ENCODE data around the gene ERP44. TPM values are rescaled to one million over a fixed set of nuclear protein-coding genes. Genes with fewer than 3 reads are reported as not detected.
"Not testable (repeated sequence)": the region's sequence is repeated elsewhere in the genome, so short reads cannot be mapped to it uniquely, and the experiment has no call there.

ERP44 gene
- polyA plus RNA-seq, 4 donors: 11.9 to 43.6 (median 21.1) TPM

GRCh38 chr9:100098046-100098886, 534 bp downstream of the ERP44 start:
- no peaks in the 10 kb centered on the region for H3K36me3 ChIP-seq (ENCODE audit: control insufficient read depth in 3 of 3, insufficient read depth in 2 of 3, low read depth in 1 of 3, low read length in 3 of 3)
- WGBS, 3 donors: 1% methylated on average over 37 of the region's 37 CpGs
- H3K4me3 ChIP-seq (ENCODE audit: low read depth in 1 of 3, low read length in 3 of 3): peak overlapping the region; percentile 72 to 97 (median 89)
- DNase-seq: peak; percentile 88 to 93
- no peaks in the 10 kb centered on the region for H3K9me3 ChIP-seq (ENCODE audit: control insufficient read depth in 2 of 2, insufficient read depth in 1 of 2, low read depth in 1 of 2, low read length in 1 of 2)
- H3K4me1 ChIP-seq (ENCODE audit: control insufficient read depth in 3 of 3, insufficient read depth in 2 of 3, low read depth in 1 of 3, low read length in 2 of 3): peaks cover 0 to 7% (median 4%) of the 10 kb centered on the region in 3 donors
- FAIRE-seq: no peak
- H3K27ac ChIP-seq (ENCODE audit: low read depth in 1 of 3, low read length in 2 of 3): peak overlapping the region; percentile 94 to 99 (median 96)
- no peaks in the 10 kb centered on the region for H3K27me3 ChIP-seq (ENCODE audit: control insufficient read depth in 3 of 3, insufficient read depth in 3 of 3, low read length in 3 of 3)

DNA sequence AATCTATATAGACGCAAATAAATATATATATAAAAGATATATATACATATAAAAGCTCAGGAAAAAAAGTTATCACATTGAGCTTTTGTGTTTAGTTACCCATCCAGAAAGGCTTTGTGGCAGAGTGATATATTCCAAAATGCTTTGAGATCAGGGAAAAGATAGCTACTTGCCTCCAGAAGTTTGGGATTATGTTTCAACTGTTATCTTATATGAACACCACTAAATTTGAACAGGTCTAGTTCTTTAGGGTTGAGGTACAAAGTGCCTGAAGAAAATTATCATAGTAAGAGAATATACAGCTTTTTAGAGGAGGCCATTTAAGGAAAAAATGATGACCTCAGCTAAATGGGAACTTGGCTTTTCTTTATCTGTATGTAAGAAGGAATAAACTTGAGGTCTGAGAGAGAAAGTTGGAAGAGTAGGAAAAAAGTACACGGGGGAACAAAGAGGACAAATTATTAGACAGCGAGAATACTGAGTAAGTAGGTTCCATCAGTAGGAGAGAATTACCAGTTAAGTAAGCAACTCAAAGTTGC, 2.4 kb downstream of the ERP44 start:
- Histone ChIP-seq H3K4me3 (ENCODE audit: low read depth in 1 of 3, low read length in 3 of 3) (no peak overlapping the region), H3K36me3 (ENCODE audit: control insufficient read depth in 3 of 3, insufficient read depth in 2 of 3, low read depth in 1 of 3, low read length in 3 of 3) (no peaks in the 10 kb centered on the region), H3K27ac (ENCODE audit: low read depth in 1 of 3, low read length in 2 of 3) (no peak overlapping the region), H3K9me3 (ENCODE audit: control insufficient read depth in 2 of 2, insufficient read depth in 1 of 2, low read depth in 1 of 2, low read length in 1 of 2) (no peaks in the 10 kb centered on the region), H3K27me3 (ENCODE audit: control insufficient read depth in 3 of 3, insufficient read depth in 3 of 3, low read length in 3 of 3) (no peaks in the 10 kb centered on the region), H3K4me1 (ENCODE audit: control insufficient read depth in 3 of 3, insufficient read depth in 2 of 3, low read depth in 1 of 3, low read length in 2 of 3) (peaks cover 0 to 7% (median 4%) of the 10 kb centered on the region in 3 donors)
- 70 to 85% (median 78%) methylated on average over 3 of the region's 3 CpGs for WGBS, 3 donors
- no peak for FAIRE-seq
- DNase-seq: no peak

- H3K27ac ChIP-seq (ENCODE audit: low read depth in 1 of 3, low read length in 2 of 3); H3K27me3 ChIP-seq (ENCODE audit: control insufficient read depth in 3 of 3, insufficient read depth in 3 of 3, low read length in 3 of 3); DNase-seq; H3K4me3 ChIP-seq (ENCODE audit: low read depth in 1 of 3, low read length in 3 of 3); H3K9me3 ChIP-seq (ENCODE audit: control insufficient read depth in 2 of 2, insufficient read depth in 1 of 2, low read depth in 1 of 2, low read length in 1 of 2); H3K4me1 ChIP-seq (ENCODE audit: control insufficient read depth in 3 of 3, insufficient read depth in 2 of 3, low read depth in 1 of 3, low read length in 2 of 3); H3K36me3 ChIP-seq (ENCODE audit: control insufficient read depth in 3 of 3, insufficient read depth in 2 of 3, low read depth in 1 of 3, low read length in 3 of 3); FAIRE-seq: not testable (repeated sequence)
- 95 to 99% (median 98%) methylated on average over 2 of the region's 2 CpGs for WGBS, 3 donors
Measured at GRCh38 chr9:100094411-100094810, 4.4 kb downstream of the ERP44 start.

DNA sequence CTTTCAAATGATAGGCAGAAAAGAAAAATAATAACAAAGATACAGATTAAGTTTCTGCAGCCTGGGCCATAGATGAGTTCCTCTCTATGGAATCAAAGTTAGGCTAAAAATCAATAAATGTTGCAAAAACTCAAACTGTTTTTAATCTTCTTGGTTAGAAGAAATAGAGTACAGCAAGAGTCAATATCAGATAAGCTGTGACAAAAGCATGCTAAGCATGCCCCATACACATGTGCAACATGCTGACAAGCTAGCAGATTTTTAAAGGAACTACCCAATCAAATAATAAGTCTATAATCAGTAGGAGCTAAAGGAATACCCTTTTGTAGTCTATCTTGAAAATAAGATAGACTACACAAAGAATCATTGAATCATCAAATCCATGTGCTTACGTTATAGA, 6.7 kb downstream of the ERP44 start:
- FAIRE-seq (no peak), DNase-seq (no peak)
- peaks cover 0 to 4% (median 0%) of the 10 kb centered on the region in 3 donors for H3K4me1 ChIP-seq (ENCODE audit: control insufficient read depth in 3 of 3, insufficient read depth in 2 of 3, low read depth in 1 of 3, low read length in 2 of 3)
- no peaks in the 10 kb centered on the region for H3K27me3 ChIP-seq (ENCODE audit: control insufficient read depth in 3 of 3, insufficient read depth in 3 of 3, low read length in 3 of 3)
- H3K36me3 ChIP-seq (ENCODE audit: control insufficient read depth in 3 of 3, insufficient read depth in 2 of 3, low read depth in 1 of 3, low read length in 3 of 3): no peaks in the 10 kb centered on the region
- H3K4me3 ChIP-seq (ENCODE audit: low read depth in 1 of 3, low read length in 3 of 3): no peak overlapping the region
- WGBS, 3 donors: 90 to 92% (median 92%) methylated on average over 1 of the region's 1 CpG
- H3K27ac ChIP-seq (ENCODE audit: low read depth in 1 of 3, low read length in 2 of 3): no peak overlapping the region
- H3K9me3 ChIP-seq (ENCODE audit: control insufficient read depth in 2 of 2, insufficient read depth in 1 of 2, low read depth in 1 of 2, low read length in 1 of 2): no peaks in the 10 kb centered on the region

DNA sequence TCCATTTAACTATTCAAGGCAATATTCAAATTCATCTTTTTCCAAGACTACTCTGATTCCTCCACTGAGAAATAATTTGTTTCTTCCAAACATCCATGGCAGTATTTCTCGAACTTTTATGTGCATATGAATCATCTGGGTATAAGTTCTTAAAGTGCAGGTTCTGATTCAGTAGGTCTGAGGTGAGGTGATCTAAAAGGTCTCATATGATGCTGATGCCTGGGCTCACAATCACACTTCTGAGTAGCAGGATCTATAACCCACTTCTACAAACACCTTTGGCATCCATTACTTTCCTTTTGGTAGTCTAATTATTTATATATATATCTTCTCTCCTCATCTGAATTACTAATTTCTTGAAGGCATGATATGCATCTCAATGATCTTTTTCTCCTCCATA, 7.2 kb downstream of the ERP44 start:
- H3K27me3 ChIP-seq (ENCODE audit: control insufficient read depth in 3 of 3, insufficient read depth in 3 of 3, low read length in 3 of 3): no peaks in the 10 kb centered on the region
- no peaks in the 10 kb centered on the region for H3K9me3 ChIP-seq (ENCODE audit: control insufficient read depth in 2 of 2, insufficient read depth in 1 of 2, low read depth in 1 of 2, low read length in 1 of 2)
- no peak overlapping the region for H3K27ac ChIP-seq (ENCODE audit: low read depth in 1 of 3, low read length in 2 of 3)
- FAIRE-seq (no peak), DNase-seq (no peak)
- no peaks in the 10 kb centered on the region for H3K36me3 ChIP-seq (ENCODE audit: control insufficient read depth in 3 of 3, insufficient read depth in 2 of 3, low read depth in 1 of 3, low read length in 3 of 3)
- H3K4me1 ChIP-seq (ENCODE audit: control insufficient read depth in 3 of 3, insufficient read depth in 2 of 3, low read depth in 1 of 3, low read length in 2 of 3): peaks cover 0 to 4% (median under 1%) of the 10 kb centered on the region in 3 donors
- 76 to 84% (median 78%) methylated on average over 1 of the region's 1 CpG for WGBS, 3 donors
- H3K4me3 ChIP-seq (ENCODE audit: low read depth in 1 of 3, low read length in 3 of 3): no peak overlapping the region

- H3K36me3 ChIP-seq (ENCODE audit: control insufficient read depth in 3 of 3, insufficient read depth in 2 of 3, low read depth in 1 of 3, low read length in 3 of 3): no peaks in the 10 kb centered on the region
- H3K4me3 ChIP-seq (ENCODE audit: low read depth in 1 of 3, low read length in 3 of 3): no peak overlapping the region
- H3K27ac ChIP-seq (ENCODE audit: low read depth in 1 of 3, low read length in 2 of 3): no peak overlapping the region
- no peaks in the 10 kb centered on the region for H3K27me3 ChIP-seq (ENCODE audit: control insufficient read depth in 3 of 3, insufficient read depth in 3 of 3, low read length in 3 of 3)
- DNase-seq (no peak), FAIRE-seq (no peak)
- H3K4me1 ChIP-seq (ENCODE audit: control insufficient read depth in 3 of 3, insufficient read depth in 2 of 3, low read depth in 1 of 3, low read length in 2 of 3): peaks cover 0 to 2% (median 1%) of the 10 kb centered on the region in 3 donors
- no peaks in the 10 kb centered on the region for H3K9me3 ChIP-seq (ENCODE audit: control insufficient read depth in 2 of 2, insufficient read depth in 1 of 2, low read depth in 1 of 2, low read length in 1 of 2)
- WGBS, 3 donors: 96 to 97% (median 96%) methylated on average over 1 of the region's 1 CpG
Measured at GRCh38 chr9:100090880-100091279, 7.9 kb downstream of the ERP44 start.

GRCh38 chr9:100088202-100088601, 10.6 kb downstream of the ERP44 start:
- DNase-seq (no peak), FAIRE-seq (no peak)
- Histone ChIP-seq H3K4me1 (ENCODE audit: control insufficient read depth in 3 of 3, insufficient read depth in 2 of 3, low read depth in 1 of 3, low read length in 2 of 3) (peaks cover 0 to 8% (median 0%) of the 10 kb centered on the region in 3 donors), H3K4me3 (ENCODE audit: low read depth in 1 of 3, low read length in 3 of 3) (no peak overlapping the region), H3K27ac (ENCODE audit: low read depth in 1 of 3, low read length in 2 of 3) (no peak overlapping the region), H3K27me3 (ENCODE audit: control insufficient read depth in 3 of 3, insufficient read depth in 3 of 3, low read length in 3 of 3) (no peaks in the 10 kb centered on the region), H3K9me3 (ENCODE audit: control insufficient read depth in 2 of 2, insufficient read depth in 1 of 2, low read depth in 1 of 2, low read length in 1 of 2) (no peaks in the 10 kb centered on the region), H3K36me3 (ENCODE audit: control insufficient read depth in 3 of 3, insufficient read depth in 2 of 3, low read depth in 1 of 3, low read length in 3 of 3) (no peaks in the 10 kb centered on the region)
- 66 to 73% (median 70%) methylated on average over 4 of the region's 4 CpGs for WGBS, 3 donors

GRCh38 chr9:100087218-100087617, 11.6 kb downstream of the ERP44 start:
- 56 to 85% (median 56%) methylated on average over 1 of the region's 1 CpG for WGBS, 3 donors
- H3K27me3 ChIP-seq (ENCODE audit: control insufficient read depth in 3 of 3, insufficient read depth in 3 of 3, low read length in 3 of 3): no peaks in the 10 kb centered on the region
- FAIRE-seq (no peak), DNase-seq (peak in 1 of 2 donors; percentile 18)
- no peaks in the 10 kb centered on the region for H3K9me3 ChIP-seq (ENCODE audit: control insufficient read depth in 2 of 2, insufficient read depth in 1 of 2, low read depth in 1 of 2, low read length in 1 of 2)
- peaks cover 0 to 12% (median 0%) of the 10 kb centered on the region in 3 donors for H3K4me1 ChIP-seq (ENCODE audit: control insufficient read depth in 3 of 3, insufficient read depth in 2 of 3, low read depth in 1 of 3, low read length in 2 of 3)
- H3K27ac ChIP-seq (ENCODE audit: low read depth in 1 of 3, low read length in 2 of 3): no peak overlapping the region
- H3K36me3 ChIP-seq (ENCODE audit: control insufficient read depth in 3 of 3, insufficient read depth in 2 of 3, low read depth in 1 of 3, low read length in 3 of 3): no peaks in the 10 kb centered on the region
- no peak overlapping the region for H3K4me3 ChIP-seq (ENCODE audit: low read depth in 1 of 3, low read length in 3 of 3)
